Epithelial cell of esophagus (primary cell): Measurements from ENCODE around the gene RELL1.

Experiments
- DNase-seq: peaks from one replicate; pipeline ENCODE4 v3.0.0; 2010; ENCODE audit warnings: low read depth
- H3K4me3 ChIP-seq: 2 replicates; pipeline ENCODE4 v1.5.1; 2011; ENCODE audit warnings: mild to moderate bottlenecking, low read length, control low read depth
- TF ChIP-seq, protein P1 (sequence below): IDR thresholded peaks from 2 replicates; pipeline ENCODE4 v1.5.1; 2011; ENCODE audit warnings: low read depth, mild to moderate bottlenecking, low read length, control low read depth, inconsistent platforms; ENCODE audit not compliant: insufficient read depth; ENCODE audit errors: missing control alignments

The RELL1 gene

DNA sequence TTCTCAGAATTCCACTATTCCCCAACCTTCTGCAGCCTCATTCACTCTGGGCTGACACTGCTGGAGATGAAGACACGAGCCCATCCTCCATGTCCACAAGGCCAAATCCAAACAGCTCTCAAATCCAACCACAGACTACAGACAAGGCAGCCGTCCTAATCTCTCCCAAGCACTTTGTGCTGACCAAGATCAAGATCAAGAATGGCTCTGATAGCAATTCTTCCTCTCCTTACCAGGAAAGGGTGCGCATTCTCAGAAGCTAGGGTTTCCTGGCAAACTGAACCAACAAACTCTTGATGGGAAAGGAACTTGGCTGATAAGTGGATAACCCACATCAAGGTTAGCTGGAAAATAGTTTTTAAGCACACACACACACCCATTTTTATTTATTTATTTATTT, 26.5 kb downstream of the RELL1 start:
- no peak overlapping the region for H3K4me3 ChIP-seq
- TF ChIP-seq, protein P1, sequence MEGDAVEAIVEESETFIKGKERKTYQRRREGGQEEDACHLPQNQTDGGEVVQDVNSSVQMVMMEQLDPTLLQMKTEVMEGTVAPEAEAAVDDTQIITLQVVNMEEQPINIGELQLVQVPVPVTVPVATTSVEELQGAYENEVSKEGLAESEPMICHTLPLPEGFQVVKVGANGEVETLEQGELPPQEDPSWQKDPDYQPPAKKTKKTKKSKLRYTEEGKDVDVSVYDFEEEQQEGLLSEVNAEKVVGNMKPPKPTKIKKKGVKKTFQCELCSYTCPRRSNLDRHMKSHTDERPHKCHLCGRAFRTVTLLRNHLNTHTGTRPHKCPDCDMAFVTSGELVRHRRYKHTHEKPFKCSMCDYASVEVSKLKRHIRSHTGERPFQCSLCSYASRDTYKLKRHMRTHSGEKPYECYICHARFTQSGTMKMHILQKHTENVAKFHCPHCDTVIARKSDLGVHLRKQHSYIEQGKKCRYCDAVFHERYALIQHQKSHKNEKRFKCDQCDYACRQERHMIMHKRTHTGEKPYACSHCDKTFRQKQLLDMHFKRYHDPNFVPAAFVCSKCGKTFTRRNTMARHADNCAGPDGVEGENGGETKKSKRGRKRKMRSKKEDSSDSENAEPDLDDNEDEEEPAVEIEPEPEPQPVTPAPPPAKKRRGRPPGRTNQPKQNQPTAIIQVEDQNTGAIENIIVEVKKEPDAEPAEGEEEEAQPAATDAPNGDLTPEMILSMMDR = no peak
- no peak for DNase-seq

DNA sequence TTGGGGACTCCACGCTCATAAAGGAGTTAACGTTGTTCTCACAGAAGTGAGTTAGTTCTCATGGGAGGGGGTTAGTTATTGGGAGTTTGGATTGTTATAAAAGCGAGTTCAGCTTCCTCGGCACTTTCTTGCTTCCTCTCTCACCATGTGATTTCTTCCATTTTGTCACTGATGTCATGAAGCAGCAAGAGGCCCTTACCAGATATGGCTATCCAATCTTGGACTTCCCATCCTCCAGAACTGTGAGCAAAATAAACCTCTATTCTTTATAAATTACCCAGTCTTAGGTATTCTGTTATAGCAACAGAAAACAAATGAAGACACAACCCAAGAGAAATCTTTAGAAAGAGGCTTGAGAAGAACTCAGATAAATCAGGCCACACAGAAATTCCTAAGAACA, 29.5 kb downstream of the RELL1 start:
- no peak overlapping the region for H3K4me3 ChIP-seq
- DNase-seq = no peak
- TF ChIP-seq, protein P1 = no peak

DNA sequence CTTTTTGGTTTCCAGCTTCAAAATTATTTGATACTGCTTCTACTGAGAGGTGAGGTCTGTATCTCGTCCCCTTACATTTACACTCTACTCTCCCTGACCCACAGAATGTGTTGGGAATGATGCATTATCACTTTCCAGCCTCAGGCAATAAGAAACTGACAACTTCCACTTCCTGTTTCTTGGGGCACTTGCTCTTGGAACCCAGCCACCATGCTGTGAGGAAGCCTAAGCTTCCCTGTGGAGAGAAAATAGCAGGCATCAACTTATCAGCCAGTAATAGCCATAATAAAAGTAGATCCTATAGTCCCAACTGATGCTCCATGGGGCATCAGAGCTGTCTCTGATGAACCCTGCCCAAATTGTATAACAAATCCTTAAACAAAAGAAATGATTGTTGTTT, 32.6 kb downstream of the RELL1 start:
- TF ChIP-seq, protein P1 = no peak
- H3K4me3 ChIP-seq = no peak overlapping the region
- DNase-seq = peak; percentile 51

DNA sequence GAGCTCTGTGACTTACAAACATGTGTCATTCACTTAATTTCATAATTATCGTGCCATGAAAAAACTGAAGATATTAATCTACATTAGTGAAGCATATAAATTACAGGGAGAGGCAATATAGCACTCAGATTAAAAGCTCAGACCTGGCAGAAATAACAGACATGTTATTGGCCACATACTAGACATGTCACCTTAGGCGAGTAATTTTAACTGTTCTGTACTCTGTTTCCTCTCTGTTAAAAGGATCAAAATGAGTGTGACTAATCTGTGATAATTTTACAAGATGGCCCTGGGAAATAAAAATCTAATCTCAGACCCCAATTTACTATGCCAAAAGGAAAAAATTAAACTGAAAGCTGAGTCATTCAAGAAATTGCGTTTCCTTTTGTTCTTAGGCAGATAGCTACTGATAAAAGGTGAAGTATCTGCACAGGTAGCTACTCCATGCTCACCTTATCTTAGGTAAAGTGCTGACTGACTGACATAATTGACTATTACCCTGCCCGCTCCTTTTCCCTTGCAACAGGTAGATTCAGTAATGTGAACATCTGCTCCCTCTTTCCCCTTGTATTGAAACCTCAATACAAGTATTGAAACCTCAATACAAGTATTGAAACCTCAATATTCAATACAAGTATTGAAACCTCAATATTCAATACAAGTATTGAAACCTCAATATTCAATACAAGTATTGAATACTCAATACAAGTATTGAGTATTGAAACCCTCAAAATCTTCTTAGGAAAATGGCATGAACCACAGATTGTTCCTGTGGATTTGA, 33.2 kb downstream of the RELL1 start:
- TF ChIP-seq, protein P1 = no peak
- DNase-seq = no peak
- no peak overlapping the region for H3K4me3 ChIP-seq

DNA sequence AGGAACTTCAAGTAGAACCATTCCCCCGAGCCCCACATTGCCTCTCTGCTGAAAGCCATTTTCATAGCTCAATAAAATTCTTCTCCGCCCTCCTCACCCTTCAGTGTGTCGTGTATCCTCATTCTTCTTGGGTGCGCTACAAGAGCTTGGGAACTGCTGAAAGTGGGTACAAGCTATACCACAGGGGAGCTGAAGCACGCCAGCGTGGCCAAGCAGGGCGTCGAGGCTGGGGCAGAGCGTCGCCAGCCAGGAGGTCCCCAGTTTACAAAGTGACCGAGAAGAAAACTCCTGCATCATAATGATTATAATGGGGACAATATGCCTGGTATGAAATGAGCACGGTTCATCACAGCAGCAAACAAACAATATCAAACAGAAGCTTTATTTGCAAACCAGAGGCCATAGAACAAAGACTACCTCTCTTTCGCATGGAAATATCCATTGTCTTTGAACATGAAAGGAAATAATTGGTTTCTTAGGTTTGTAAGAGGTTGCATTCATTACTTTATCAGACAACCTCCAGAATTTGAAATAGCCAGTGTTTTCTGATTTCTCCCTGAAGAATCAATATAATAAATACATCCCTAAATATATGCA, 34.3 kb downstream of the RELL1 start:
- TF ChIP-seq, protein P1 = no peak
- no peak for DNase-seq
- H3K4me3 ChIP-seq = no peak overlapping the region

DNA sequence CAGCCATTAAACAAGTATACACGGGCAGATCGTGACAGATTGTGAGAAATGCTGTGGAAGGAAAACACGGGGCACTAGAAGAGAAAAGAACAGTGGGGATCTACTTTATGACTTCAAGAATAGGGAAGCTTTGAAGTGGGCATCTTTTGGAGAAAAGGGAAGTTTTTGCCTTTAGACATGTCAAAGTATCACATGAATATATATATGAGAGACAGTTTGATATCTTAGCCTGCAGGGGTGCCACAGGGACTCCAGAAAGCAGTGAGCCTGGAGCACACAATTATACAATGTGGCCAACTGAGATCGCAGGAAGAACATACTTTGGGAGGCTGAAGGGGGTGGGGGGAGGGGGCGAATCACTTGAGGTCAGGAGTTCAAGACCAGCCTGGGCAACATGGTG, 35.7 kb downstream of the RELL1 start:
- no peak overlapping the region for H3K4me3 ChIP-seq

More for the DNA sequence above, 35.7 kb downstream of the RELL1 start:
- DNase-seq = no peak
- TF ChIP-seq, protein P1 = no peak
